HepG2 (cell line): ENCODE data around the gene ERMAP. TPM values are rescaled to one million over a fixed set of nuclear protein-coding genes. Genes with fewer than 3 reads are reported as not detected.
A peak's percentile ranks its signal among the peaks of the same experiment; 100 is the strongest.

ENCODE experiments used
- ATAC-seq: fragments of 200-7000 bp; cut with Tn5 transposase; 3 replicates; pipeline ENCODE4 v1.9.1; 2020; ENCODE audit warnings: mild to moderate bottlenecking, moderate library complexity
- BruUV-seq: library from RNA; stranded (reverse); fragments of 400-500 nt; replicated peaks from 2 replicates; lab custom pipeline; 2021; lab: Mats Ljungman, UMichigan
- CTCF ChIA-PET: fragments of 300-600 bp; formaldehyde crosslinking; extraction: SDS; loops from one replicate; lab custom pipeline; 2021; ENCODE audit warnings: low total read pairs, inconsistent platforms, low intra/inter-chr PET ratio; lab: Yijun Ruan, JAX
- POLR2A ChIA-PET: fragments of 350-600 bp; sonication (Branson Sonifier 250); formaldehyde crosslinking; loops from one replicate; lab custom pipeline; 2020; ENCODE audit warnings: antibody characterized with exemption, inconsistent platforms; lab: Yijun Ruan, JAX
- DNase-seq: peaks from one replicate; pipeline ENCODE4 v3.0.0-alpha.2; 2015; ENCODE audit warnings: low spot score
- FAIRE-seq: peaks from 3 replicates; lab custom pipeline; 2011; peaks lifted over from hg19 to GRCh38; lab: Jason Lieb, UNC
- H2AFZ ChIP-seq: one replicate; pipeline ENCODE4 v1.6.1; 2011; ENCODE audit warnings: low read length, inconsistent platforms
- H3K27ac ChIP-seq: fragments of 300-600 bp; 3 replicates; pipeline ENCODE4 v1.8.0; 2011; ENCODE audit warnings: mixed run types, mild to moderate bottlenecking, mixed read lengths, low read length, inconsistent platforms; ENCODE audit not compliant: insufficient read depth; ENCODE audit errors: extremely low read length
- H3K27me3 ChIP-seq, 2 experiments: fragments of 200-600 bp in 1 of 2; 2 replicates in 1 of 2; 3 replicates in 1 of 2; pipeline versions ENCODE4 v1.6.0 to v1.8.0; 2011; ENCODE audit warnings: low read length in 2 of 2, mild to moderate bottlenecking in 2 of 2, moderate library complexity in 2 of 2, inconsistent platforms in 1 of 2; ENCODE audit not compliant: insufficient read depth in 2 of 2, control insufficient read depth in 1 of 2
- H3K36me3 ChIP-seq, 2 experiments: fragments of 200-600 bp in 1 of 2; replicated peaks in 1 of 2; 2 replicates in 1 of 2; 3 replicates in 1 of 2; pipeline versions ENCODE4 v1.5.1 to v1.8.0; 2011; ENCODE audit warnings: low read length in 2 of 2, inconsistent platforms in 1 of 2; ENCODE audit not compliant: insufficient read depth in 2 of 2, control insufficient read depth in 1 of 2
- H3K4me1 ChIP-seq: 2 replicates; pipeline ENCODE4 v1.5.1; 2012; ENCODE audit warnings: low read length, inconsistent platforms; ENCODE audit not compliant: insufficient read depth
- H3K4me2 ChIP-seq: 2 replicates; pipeline ENCODE4 v1.6.0; 2011; ENCODE audit warnings: low read depth, low read length, inconsistent platforms
- H3K4me3 ChIP-seq, 3 experiments: fragments of 200-600 bp in 1 of 3; sonication (generic), shearing (Covaris generic) in 1 of 3; replicated peaks in 1 of 3; 2 replicates each; pipeline ENCODE4 v1.5.1; 2011 to 2016; ENCODE audit warnings: low read length in 3 of 3, inconsistent platforms in 2 of 3, low read depth in 2 of 3, mild to moderate bottlenecking in 2 of 3, control low read depth in 1 of 3, mixed read lengths in 1 of 3; ENCODE audit not compliant: insufficient read depth in 1 of 3
- H3K79me2 ChIP-seq: one replicate; pipeline ENCODE4 v1.6.1; 2011; ENCODE audit warnings: low read length, inconsistent platforms; ENCODE audit not compliant: insufficient read depth
- H3K9ac ChIP-seq: 2 replicates; pipeline ENCODE4 v1.6.0; 2011; ENCODE audit warnings: mild to moderate bottlenecking, low read depth, low read length, inconsistent platforms; ENCODE audit not compliant: insufficient read depth
- H3K9me3 ChIP-seq: 2 replicates; pipeline ENCODE4 v1.5.1; 2012; ENCODE audit warnings: mild to moderate bottlenecking, low read length
- H4K20me1 ChIP-seq: 2 replicates; pipeline ENCODE4 v1.6.0; 2011; ENCODE audit warnings: inconsistent platforms, mild to moderate bottlenecking, low read length, moderate library complexity; ENCODE audit not compliant: insufficient read depth
- ARNTL ChIP-seq: sonication (generic); formaldehyde crosslinking; IDR thresholded peaks from 2 replicates; pipeline ENCODE4 v1.4.0; 2020; ENCODE audit warnings: mild to moderate bottlenecking, missing genetic modification reagents
- TBP ChIP-seq: sonication (generic); formaldehyde crosslinking; IDR thresholded peaks from 2 replicates; pipeline ENCODE4 v1.5.0; 2020; ENCODE audit warnings: missing genetic modification reagents
- ZFP90 ChIP-seq: sonication (generic); formaldehyde crosslinking; IDR thresholded peaks from 2 replicates; pipeline ENCODE4 v1.8.0; 2022; ENCODE audit warnings: missing genetic modification reagents, mild to moderate bottlenecking, inconsistent platforms, borderline replicate concordance
- WGBS: methylation state at CpG from one replicate; pipeline ENCODE4 v1.1.6; 2017; ENCODE audit warnings: low lambda C conversion rate; 5-methylcytosine and 5-hydroxymethylcytosine counted together
- in situ Hi-C: cut with HindIII; loops from 2 replicates; pipeline ENCODE4 v1.10.0; 2017; ENCODE audit warnings: low pct_unique_long_range_greater_than_20kb; ENCODE audit not compliant: extremely low pct_ligation_motif_present
- intact Hi-C: fragments of 100-400 bp; cut with micrococcal nuclease; formaldehyde crosslinking; loops from one replicate; pipeline ENCODE4 v1.10.0; 2022; ENCODE audit not compliant: unreplicated experiment
- polyA plus RNA-seq, 8 experiments: library from polyadenylated mRNA; depleted of rRNA in 3 of 8; stranded (reverse) in 7 of 8; unstranded in 1 of 8; fragments of >200 nt; fragmentation: Illumina TruSeq in 4 of 8; extraction: Trizol in 4 of 8; gene quantifications; 2 replicates each; pipeline versions ENCODE4 v1.2.1 to v1.2.3, GENCODE V29; 2011 to 2016; ENCODE audit warnings: low read depth in 4 of 8, missing spikeins in 1 of 8, mixed read lengths in 1 of 8; ENCODE audit not compliant: insufficient read depth in 1 of 8
- total RNA-seq, 5 experiments: library from RNA; depleted of rRNA; stranded (reverse); fragments of >200 nt; fragmentation: Illumina TruSeq; extraction: Trizol; gene quantifications; 2 replicates each; pipeline ENCODE4 v1.2.3, GENCODE V29; 2016; ENCODE audit warnings: low read depth in 1 of 5
- TF ChIP-seq, protein P1 (sequence below): IDR thresholded peaks from 2 replicates; pipeline ENCODE4 v1.6.1; 2016; ENCODE audit warnings: missing compliant biosample characterization, missing genetic modification reagents, borderline replicate concordance
- TF ChIP-seq, protein P2 (sequence below): sonication (generic); formaldehyde crosslinking; IDR thresholded peaks from 2 replicates; pipeline ENCODE4 v1.4.0; 2020; ENCODE audit warnings: missing genetic modification reagents
- TF ChIP-seq, protein P3 (sequence below): sonication (generic); formaldehyde crosslinking; conservative IDR thresholded peaks from 2 replicates; pipeline ENCODE4 v1.8.0; 2022; ENCODE audit warnings: low read depth, missing genetic modification reagents
- TF ChIP-seq, protein P4 (sequence below): sonication (generic); IDR thresholded peaks from 2 replicates; pipeline ENCODE4 v1.6.1; 2016; ENCODE audit warnings: low read depth, borderline replicate concordance

The ERMAP gene
- total and polyA plus RNA-seq, 2 of the 13 experiments (the other 11 are each of a cell fraction or from before 2014, with no cell fraction given) = 2.2 to 4.4 TPM

DNA sequence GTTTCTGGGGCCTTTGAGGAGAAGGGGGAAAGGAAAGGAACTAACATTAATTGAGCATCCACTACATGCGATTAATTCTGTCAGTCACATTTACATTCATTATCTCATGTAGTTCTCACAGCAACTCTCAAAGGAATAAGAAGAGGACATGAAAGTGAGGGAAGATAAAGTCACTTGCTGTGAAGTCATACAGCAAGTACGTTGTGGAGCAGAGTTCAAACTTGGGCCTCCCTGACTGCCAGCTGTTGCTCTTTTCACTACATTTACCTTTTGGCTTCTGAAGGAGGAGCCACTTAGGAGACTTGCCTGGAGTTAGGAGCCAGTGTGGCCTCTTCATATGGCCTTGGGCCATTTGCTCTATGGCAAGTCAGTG lies 35.7 kb downstream of the ERMAP start:
- 54% methylated on average over 2 of the region's 2 CpGs for WGBS
- CTCF ChIA-PET = no interaction called here

DNA sequence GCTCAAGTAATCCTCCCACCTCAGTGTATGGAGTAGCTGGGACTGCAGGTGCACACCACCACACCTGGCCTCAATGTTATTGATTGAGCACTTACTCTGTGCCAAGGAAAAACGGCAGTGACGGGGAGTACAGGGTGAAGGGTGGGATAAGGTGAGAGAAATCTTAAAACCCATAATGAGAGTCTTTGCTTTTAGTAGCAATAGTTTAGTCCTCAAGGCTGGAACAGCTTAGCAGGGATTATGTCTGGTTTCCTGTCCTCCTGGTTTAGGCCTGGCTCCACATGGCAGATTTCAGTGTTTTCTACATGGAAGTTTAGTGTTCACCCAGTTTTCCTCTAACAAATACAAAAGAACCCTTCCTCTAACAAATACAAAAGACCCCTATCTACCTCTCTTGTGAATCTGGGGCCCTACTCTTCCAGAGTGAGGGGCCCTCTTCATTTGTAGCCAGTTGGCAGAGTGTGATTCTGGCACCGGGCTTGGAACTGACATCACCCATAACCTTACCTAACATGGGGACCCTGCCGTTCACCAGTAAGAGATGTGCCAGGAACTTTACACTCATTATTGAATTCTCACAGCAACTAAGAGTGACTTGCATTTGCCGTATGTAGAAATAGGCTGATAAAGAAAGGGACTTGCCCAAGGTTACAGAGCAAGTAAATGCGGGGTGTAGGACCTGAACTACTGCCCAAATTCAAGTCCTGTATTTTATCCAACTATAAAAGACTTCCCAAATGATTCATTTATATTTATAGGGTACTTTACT lies 36.4 kb downstream of the ERMAP start:
- no peak for DNase-seq
- in situ Hi-C loops (no loop called here), intact Hi-C loops (no loop called here)
- ChIA-PET POLR2A (no interaction called here), CTCF (no interaction called here)
- BruUV-seq = no TSS peak
- H3K9ac ChIP-seq = no peak overlapping the region
- no peak overlapping the region for H3K4me2 ChIP-seq
- no peak overlapping the region for H2AFZ ChIP-seq
- 85% methylated on average over 6 of the region's 6 CpGs for WGBS
- no peak for FAIRE-seq
- peaks cover 24% of the 10 kb centered on the region for H3K4me1 ChIP-seq
- H3K36me3 ChIP-seq = peaks cover 2 to 21% of the 10 kb centered on the region in 2 experiments; a peak in 3 of 5 replicates
- H4K20me1 ChIP-seq = no peaks in the 10 kb centered on the region
- ATAC-seq = no peak
- no peak overlapping the region for H3K4me3 ChIP-seq
- H3K9me3 ChIP-seq = no peaks in the 10 kb centered on the region
- H3K27ac ChIP-seq = no peak overlapping the region
- H3K27me3 ChIP-seq = no peaks in the 10 kb centered on the region
- H3K79me2 ChIP-seq = peaks cover 4% of the 10 kb centered on the region
- TF ChIP-seq ARNTL = no peak
- TF ChIP-seq ZFP90 = no peak
- TF ChIP-seq, protein P1, sequence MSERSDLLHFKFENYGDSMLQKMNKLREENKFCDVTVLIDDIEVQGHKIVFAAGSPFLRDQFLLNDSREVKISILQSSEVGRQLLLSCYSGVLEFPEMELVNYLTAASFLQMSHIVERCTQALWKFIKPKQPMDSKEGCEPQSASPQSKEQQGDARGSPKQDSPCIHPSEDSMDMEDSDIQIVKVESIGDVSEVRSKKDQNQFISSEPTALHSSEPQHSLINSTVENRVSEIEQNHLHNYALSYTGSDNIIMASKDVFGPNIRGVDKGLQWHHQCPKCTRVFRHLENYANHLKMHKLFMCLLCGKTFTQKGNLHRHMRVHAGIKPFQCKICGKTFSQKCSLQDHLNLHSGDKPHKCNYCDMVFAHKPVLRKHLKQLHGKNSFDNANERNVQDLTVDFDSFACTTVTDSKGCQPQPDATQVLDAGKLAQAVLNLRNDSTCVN (CRISPR knock-in tag) = no peak
- no peak for TF ChIP-seq TBP (CRISPR knock-in tag)
- TF ChIP-seq, protein P2, sequence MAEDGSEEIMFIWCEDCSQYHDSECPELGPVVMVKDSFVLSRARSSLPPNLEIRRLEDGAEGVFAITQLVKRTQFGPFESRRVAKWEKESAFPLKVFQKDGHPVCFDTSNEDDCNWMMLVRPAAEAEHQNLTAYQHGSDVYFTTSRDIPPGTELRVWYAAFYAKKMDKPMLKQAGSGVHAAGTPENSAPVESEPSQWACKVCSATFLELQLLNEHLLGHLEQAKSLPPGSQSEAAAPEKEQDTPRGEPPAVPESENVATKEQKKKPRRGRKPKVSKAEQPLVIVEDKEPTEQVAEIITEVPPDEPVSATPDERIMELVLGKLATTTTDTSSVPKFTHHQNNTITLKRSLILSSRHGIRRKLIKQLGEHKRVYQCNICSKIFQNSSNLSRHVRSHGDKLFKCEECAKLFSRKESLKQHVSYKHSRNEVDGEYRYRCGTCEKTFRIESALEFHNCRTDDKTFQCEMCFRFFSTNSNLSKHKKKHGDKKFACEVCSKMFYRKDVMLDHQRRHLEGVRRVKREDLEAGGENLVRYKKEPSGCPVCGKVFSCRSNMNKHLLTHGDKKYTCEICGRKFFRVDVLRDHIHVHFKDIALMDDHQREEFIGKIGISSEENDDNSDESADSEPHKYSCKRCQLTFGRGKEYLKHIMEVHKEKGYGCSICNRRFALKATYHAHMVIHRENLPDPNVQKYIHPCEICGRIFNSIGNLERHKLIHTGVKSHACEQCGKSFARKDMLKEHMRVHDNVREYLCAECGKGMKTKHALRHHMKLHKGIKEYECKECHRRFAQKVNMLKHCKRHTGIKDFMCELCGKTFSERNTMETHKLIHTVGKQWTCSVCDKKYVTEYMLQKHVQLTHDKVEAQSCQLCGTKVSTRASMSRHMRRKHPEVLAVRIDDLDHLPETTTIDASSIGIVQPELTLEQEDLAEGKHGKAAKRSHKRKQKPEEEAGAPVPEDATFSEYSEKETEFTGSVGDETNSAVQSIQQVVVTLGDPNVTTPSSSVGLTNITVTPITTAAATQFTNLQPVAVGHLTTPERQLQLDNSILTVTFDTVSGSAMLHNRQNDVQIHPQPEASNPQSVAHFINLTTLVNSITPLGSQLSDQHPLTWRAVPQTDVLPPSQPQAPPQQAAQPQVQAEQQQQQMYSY = no peak

More for the DNA sequence above, 35.7 kb downstream of the ERMAP start:
- peaks cover 9% of the 10 kb centered on the region for H3K79me2 ChIP-seq
- DNase-seq = no peak
- no peak overlapping the region for H2AFZ ChIP-seq
- no peak overlapping the region for H3K4me2 ChIP-seq
- no peak overlapping the region for H3K4me3 ChIP-seq
- in situ Hi-C loops (no loop called here), intact Hi-C loops (no loop called here)
- no peaks in the 10 kb centered on the region for H3K9me3 ChIP-seq
- H3K27ac ChIP-seq = no peak overlapping the region
- H4K20me1 ChIP-seq = no peaks in the 10 kb centered on the region
- peaks cover 31% of the 10 kb centered on the region for H3K4me1 ChIP-seq
- TF ChIP-seq, protein P3, sequence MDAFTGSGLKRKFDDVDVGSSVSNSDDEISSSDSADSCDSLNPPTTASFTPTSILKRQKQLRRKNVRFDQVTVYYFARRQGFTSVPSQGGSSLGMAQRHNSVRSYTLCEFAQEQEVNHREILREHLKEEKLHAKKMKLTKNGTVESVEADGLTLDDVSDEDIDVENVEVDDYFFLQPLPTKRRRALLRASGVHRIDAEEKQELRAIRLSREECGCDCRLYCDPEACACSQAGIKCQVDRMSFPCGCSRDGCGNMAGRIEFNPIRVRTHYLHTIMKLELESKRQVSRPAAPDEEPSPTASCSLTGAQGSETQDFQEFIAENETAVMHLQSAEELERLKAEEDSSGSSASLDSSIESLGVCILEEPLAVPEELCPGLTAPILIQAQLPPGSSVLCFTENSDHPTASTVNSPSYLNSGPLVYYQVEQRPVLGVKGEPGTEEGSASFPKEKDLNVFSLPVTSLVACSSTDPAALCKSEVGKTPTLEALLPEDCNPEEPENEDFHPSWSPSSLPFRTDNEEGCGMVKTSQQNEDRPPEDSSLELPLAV = no peak
- TF ChIP-seq, protein P4, sequence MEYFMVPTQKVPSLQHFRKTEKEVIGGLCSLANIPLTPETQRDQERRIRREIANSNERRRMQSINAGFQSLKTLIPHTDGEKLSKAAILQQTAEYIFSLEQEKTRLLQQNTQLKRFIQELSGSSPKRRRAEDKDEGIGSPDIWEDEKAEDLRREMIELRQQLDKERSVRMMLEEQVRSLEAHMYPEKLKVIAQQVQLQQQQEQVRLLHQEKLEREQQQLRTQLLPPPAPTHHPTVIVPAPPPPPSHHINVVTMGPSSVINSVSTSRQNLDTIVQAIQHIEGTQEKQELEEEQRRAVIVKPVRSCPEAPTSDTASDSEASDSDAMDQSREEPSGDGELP = peak; percentile 44; the same call in 1 of the 2 replicates
- TF ChIP-seq, all 625 proteins: peak for 1
- POLR2A ChIA-PET = no interaction called here
- Histone ChIP-seq H3K9ac (no peak overlapping the region), H3K27me3 (no peaks in the 10 kb centered on the region), H3K36me3 (peaks cover 2 to 21% of the 10 kb centered on the region in 2 experiments; a peak in 3 of 5 replicates)
- no peak; the same call in 2 of the 3 replicates for ATAC-seq
- FAIRE-seq = no peak
- no TSS peak for BruUV-seq
